ENCODE measurements around the gene PKNOX2.

Gene PKNOX2

DNA sequence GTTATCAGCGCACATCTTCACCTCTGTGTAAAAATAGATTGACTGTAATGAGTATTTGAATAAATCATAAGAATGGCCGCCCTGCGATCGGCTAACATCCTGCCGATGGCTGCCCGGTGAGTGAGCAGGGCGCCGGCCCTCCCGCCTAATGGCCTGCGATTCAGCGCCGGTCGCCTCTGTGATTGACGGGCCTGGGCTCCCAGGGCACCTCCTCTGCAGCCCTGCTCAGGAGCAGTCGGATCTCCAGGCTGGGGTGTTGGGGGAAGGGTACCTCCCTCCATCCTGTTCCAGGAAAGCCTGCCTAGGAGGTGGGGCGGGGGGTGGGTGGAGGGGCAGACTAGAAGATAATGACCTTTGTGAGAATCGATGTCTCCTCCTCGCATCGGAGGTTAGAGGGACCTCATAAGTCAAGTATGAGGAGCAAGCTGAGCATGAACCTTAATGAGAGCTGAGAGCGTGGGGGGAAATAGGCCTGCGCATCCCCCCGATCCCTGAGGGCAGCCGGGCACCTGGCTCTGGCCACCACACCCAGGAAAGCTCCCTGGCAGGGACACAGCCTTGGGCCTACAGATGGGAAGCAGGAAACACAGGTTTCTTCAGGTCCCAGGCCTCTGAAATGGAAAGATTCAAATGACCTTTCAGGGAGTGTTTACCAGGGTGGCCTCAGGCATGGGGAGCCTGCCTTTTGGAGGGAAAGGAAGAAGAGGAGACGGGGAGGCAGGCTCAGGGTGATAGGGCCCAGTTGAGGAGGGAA, 71.7 kb downstream of the PKNOX2 start:
- no peak for DNase-seq (ENCODE audit: extremely low read depth, low read depth)

DNA sequence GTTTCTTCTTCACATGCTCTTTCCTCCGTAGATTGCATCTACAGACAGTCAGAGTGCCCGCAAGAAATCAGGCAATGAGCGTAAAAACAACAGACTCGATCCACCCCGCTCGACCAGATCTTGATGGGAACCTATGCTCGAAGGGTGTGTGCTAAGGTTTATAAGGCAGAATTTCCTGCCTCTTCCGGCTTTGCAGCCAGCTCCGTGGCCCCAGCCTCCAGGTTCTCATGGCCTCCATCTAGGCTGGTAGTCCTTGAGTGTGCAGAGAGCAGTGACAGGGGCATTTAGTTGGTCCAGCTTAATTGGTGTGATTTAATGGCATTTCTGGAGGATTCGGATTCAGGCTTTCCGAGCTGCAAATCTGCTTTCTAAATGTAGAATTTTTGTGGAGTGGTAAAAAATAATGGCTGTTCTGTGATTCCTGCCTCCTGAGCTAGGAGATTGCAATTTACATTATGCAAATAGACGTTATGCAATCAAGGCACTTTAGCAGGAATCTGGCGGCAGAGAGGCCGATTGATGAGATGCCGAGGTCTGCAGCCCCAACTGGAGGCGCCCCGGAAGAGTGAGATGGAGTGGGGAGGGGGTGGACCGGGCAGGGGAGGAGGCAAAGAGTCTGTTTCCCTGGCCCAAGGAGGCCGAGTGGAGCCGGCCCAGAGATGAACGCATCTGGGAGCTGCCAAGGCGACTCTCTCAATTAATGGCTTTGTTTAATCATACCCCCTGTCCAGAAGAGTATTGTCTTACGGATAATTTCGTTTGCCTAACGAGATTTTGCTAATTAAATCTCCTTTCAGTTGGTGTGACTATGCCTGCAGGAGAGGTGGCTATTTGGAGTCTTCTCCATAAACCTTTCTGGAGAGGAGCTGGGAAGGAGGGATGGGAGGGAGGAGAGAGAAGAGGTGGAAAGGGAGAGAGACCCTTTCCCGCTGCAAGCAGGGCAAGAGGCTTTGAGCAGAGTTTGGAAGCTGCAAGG, 75.3 kb downstream of the PKNOX2 start:
- TF ChIP-seq, protein P1, sequence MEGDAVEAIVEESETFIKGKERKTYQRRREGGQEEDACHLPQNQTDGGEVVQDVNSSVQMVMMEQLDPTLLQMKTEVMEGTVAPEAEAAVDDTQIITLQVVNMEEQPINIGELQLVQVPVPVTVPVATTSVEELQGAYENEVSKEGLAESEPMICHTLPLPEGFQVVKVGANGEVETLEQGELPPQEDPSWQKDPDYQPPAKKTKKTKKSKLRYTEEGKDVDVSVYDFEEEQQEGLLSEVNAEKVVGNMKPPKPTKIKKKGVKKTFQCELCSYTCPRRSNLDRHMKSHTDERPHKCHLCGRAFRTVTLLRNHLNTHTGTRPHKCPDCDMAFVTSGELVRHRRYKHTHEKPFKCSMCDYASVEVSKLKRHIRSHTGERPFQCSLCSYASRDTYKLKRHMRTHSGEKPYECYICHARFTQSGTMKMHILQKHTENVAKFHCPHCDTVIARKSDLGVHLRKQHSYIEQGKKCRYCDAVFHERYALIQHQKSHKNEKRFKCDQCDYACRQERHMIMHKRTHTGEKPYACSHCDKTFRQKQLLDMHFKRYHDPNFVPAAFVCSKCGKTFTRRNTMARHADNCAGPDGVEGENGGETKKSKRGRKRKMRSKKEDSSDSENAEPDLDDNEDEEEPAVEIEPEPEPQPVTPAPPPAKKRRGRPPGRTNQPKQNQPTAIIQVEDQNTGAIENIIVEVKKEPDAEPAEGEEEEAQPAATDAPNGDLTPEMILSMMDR (IDR thresholded peaks at IDR 0.05; ENCODE audit: low read depth, low read length, missing control alignments) = no peak
- DNase-seq (ENCODE audit: extremely low read depth, low read depth) = no peak
- no peak overlapping the region for H3K4me3 ChIP-seq (replicated peaks; ENCODE audit: low read depth, low read length)

More for the DNA sequence above, 71.7 kb downstream of the PKNOX2 start:
- TF ChIP-seq, protein P1 (IDR thresholded peaks at IDR 0.05; ENCODE audit: low read depth, low read length, missing control alignments) = no peak
- no peak overlapping the region for H3K4me3 ChIP-seq (replicated peaks; ENCODE audit: low read depth, low read length)

DNA sequence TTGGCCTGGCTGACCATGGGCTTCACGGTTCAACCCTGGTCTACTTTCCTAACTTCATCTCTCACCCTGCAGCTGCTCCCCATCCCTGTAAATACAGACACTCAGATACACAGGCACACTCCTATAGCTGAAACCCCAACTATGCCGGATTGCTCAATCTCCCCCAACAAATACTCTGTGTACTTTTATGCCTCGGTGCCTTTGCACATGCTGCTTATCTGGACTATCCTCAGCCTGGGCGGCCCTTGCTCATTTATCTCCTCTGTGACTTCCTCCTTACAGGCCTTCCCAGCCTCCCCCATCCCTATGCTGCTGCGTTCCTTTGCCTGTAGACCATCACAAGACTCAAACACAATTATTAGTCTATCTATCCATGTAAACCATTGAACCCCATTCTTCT, 76.6 kb downstream of the PKNOX2 start:
- DNase-seq (ENCODE audit: extremely low read depth, low read depth) = no peak
- H3K4me3 ChIP-seq (replicated peaks; ENCODE audit: low read depth, low read length) = no peak overlapping the region
- TF ChIP-seq, protein P1 (IDR thresholded peaks at IDR 0.05; ENCODE audit: low read depth, low read length, missing control alignments) = no peak

DNA sequence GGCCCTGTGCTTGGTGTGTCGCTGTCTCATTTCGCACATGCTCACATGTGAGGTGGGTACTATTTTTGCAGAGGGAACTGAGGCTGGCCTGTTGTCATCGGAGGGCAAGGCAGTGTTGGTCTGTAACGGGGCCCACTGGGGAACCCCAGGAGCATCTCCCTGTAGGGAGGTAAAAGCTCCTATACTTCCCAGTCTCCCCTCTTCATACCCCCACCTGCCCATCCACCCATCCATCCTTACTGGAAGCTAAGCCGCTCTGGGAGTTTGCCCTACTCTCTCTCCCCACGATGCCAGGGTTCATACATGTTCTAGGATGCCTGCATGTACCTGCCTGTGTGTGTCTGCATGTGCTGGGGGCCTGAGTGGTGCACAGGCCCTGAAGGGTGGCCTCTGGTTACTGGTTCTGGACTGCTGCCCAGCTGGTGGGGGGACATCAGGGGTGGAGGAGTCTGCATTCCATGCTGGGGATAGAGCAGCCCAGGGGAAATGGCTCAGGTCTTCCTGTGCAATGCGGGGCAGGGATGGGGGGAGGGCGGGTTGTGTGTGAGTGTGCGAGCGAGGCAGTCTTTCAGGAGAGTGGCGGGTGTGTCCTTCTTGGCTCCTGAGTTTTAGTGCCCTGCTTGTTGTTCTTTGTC, 77.7 kb downstream of the PKNOX2 start:
- TF ChIP-seq, protein P1 (IDR thresholded peaks at IDR 0.05; ENCODE audit: low read depth, low read length, missing control alignments) = no peak
- H3K4me3 ChIP-seq (replicated peaks; ENCODE audit: low read depth, low read length) = no peak overlapping the region
- no peak for DNase-seq (ENCODE audit: extremely low read depth, low read depth)

DNA sequence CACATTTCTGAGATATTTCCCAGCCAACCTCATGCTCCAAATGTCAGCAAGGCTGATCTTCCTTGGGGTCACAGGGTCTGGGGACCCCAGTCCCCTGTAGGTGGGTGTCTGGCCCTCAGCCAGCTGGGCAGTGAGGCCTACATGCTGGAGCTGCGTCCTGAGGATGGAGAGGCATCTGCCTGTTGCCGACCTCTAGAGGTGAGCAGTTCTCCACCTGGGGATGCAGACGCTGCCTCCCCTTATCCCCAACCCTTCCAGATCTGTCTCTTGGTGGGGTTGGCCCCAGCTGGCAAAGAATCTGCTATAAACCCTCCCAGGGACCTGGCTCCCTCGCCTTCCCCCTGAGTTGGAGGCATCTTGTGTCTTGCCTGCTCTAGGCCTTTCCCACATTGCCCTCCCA, 79.6 kb downstream of the PKNOX2 start:
- no peak for DNase-seq (ENCODE audit: extremely low read depth, low read depth)
- H3K4me3 ChIP-seq (replicated peaks; ENCODE audit: low read depth, low read length) = no peak overlapping the region
- TF ChIP-seq, protein P1 (IDR thresholded peaks at IDR 0.05; ENCODE audit: low read depth, low read length, missing control alignments) = no peak

DNA sequence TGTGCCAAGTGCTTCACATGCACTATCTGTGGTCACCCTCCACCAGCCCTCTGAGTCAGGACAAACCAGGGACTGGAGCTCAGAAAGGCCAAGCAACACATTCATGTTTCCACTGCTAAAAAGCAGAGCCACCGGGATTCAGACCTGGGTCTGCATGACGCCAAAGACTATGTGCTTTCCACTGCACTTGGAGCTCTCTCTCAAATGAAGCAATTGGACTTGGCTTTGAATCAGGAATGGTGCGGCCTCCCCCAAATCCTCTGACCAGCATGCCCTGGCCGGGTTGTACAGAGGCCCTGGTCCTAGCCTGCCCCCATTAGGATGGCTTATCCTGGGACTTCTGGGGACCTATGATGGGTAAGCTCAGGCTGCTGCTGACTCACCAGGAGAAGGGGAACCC, 80.7 kb downstream of the PKNOX2 start:
- no peak overlapping the region for H3K4me3 ChIP-seq (replicated peaks; ENCODE audit: low read depth, low read length)
- TF ChIP-seq, protein P1 (IDR thresholded peaks at IDR 0.05; ENCODE audit: low read depth, low read length, missing control alignments) = no peak
- no peak for DNase-seq (ENCODE audit: extremely low read depth, low read depth)

All from HFF-Myc (cell line).